K562 (cell line): ENCODE measurements around the gene SDE2. TPM values are rescaled to one million over a fixed set of nuclear protein-coding genes. Genes with fewer than 3 reads are reported as not detected.
A peak's percentile ranks its signal among the peaks of the same experiment; 100 is the strongest.

ENCODE experiments used
- ATF1 ChIP-seq, 2 experiments: fragments of 450-650 bp in 1 of 2; IDR thresholded peaks; 2 replicates each; pipeline ENCODE4 v1.6.1; 2016; ENCODE audit warnings: missing compliant biosample characterization in 1 of 2, missing genetic modification characterization in 1 of 2
- FOXK1 ChIP-seq: sonication (generic); formaldehyde crosslinking; IDR thresholded peaks from 2 replicates; pipeline ENCODE4 v1.8.0; 2022; ENCODE audit warnings: missing genetic modification reagents, mild to moderate bottlenecking, borderline replicate concordance
- GTF2A2 ChIP-seq: IDR thresholded peaks from 2 replicates; pipeline ENCODE4 v1.6.1; 2016; ENCODE audit warnings: mild to moderate bottlenecking, missing genetic modification characterization, missing compliant biosample characterization
- HDAC1 ChIP-seq, 2 experiments: fragments of 450-650 bp; IDR thresholded peaks; 2 replicates each; pipeline ENCODE4 v1.6.1; 2016 to 2017; ENCODE audit warnings: inconsistent platforms in 1 of 2, mild to moderate bottlenecking in 1 of 2, moderate library complexity in 1 of 2
- HMG20A ChIP-seq: fragments of 450-650 bp; formaldehyde crosslinking; conservative IDR thresholded peaks from 2 replicates; pipeline ENCODE4 v1.4.0; 2020; ENCODE audit warnings: mild to moderate bottlenecking, mixed read lengths
- KDM4B ChIP-seq, 2 experiments: fragments of 450-650 bp in 1 of 2; sonication (generic) in 1 of 2; IDR thresholded peaks; 2 replicates each; pipeline ENCODE4 v1.6.1; 2016 to 2017; ENCODE audit warnings: borderline replicate concordance in 2 of 2, antibody characterized with exemption in 1 of 2, low read depth in 1 of 2, mild to moderate bottlenecking in 1 of 2
- MAFK ChIP-seq: IDR thresholded peaks from 2 replicates; pipeline ENCODE4 v1.6.1; 2011; ENCODE audit warnings: low read length, improper control_type of control experiment
- MTA3 ChIP-seq: fragments of 450-650 bp; formaldehyde crosslinking; IDR thresholded peaks from 2 replicates; pipeline ENCODE4 v1.6.1; 2017; ENCODE audit warnings: mild to moderate bottlenecking, borderline replicate concordance
- MYNN ChIP-seq, 2 experiments: sonication (generic); formaldehyde crosslinking in 1 of 2; IDR thresholded peaks; 2 replicates each; pipeline versions ENCODE4 v1.5.0 to v1.6.1; 2016 to 2020; ENCODE audit warnings: antibody characterized with exemption in 1 of 2, missing genetic modification reagents in 1 of 2
- NFIC ChIP-seq: fragments of 450-650 bp; IDR thresholded peaks from 2 replicates; pipeline ENCODE4 v1.6.1; 2017; ENCODE audit warnings: mild to moderate bottlenecking, inconsistent platforms
- POLR2AphosphoS5 ChIP-seq: IDR thresholded peaks from 2 replicates; pipeline ENCODE4 v1.6.1; 2011; ENCODE audit warnings: mild to moderate bottlenecking, low read depth, low read length, moderate library complexity; ENCODE audit not compliant: control insufficient read depth, insufficient read depth
- RBM17 ChIP-seq: fragments of 200-400 bp; formaldehyde crosslinking; IDR thresholded peaks from 2 replicates; pipeline ENCODE4 v1.6.1; 2017; ENCODE audit warnings: low read depth, mild to moderate bottlenecking, low read length, borderline replicate concordance
- RFX1 ChIP-seq: fragments of 450-650 bp; IDR thresholded peaks from 2 replicates; pipeline ENCODE4 v1.6.1; 2016; ENCODE audit warnings: mild to moderate bottlenecking, moderate library complexity
- TARDBP ChIP-seq: fragments of 450-650 bp; IDR thresholded peaks from 2 replicates; pipeline ENCODE4 v1.6.1; 2016
- TEAD2 ChIP-seq: fragments of 450-650 bp; IDR thresholded peaks from 2 replicates; pipeline ENCODE4 v1.6.1; 2016; ENCODE audit warnings: missing genetic modification characterization, control low read depth, missing compliant biosample characterization
- THAP12 ChIP-seq: fragments of 250-450 bp; sonication (Bioruptor Pico); IDR thresholded peaks from 2 replicates; pipeline ENCODE4 v1.9.0; 2021; ENCODE audit warnings: mild to moderate bottlenecking, inconsistent platforms
- TRIM28 ChIP-seq: fragments of 450-650 bp; IDR thresholded peaks from 2 replicates; pipeline ENCODE4 v1.6.1; 2017
- ZMIZ1 ChIP-seq, 2 experiments: fragments of 150-350 bp in 1 of 2; IDR thresholded peaks; 2 replicates each; pipeline ENCODE4 v1.6.1; 2012 to 2016; ENCODE audit warnings: low read depth in 2 of 2, low read length in 2 of 2, mild to moderate bottlenecking in 1 of 2, moderate library complexity in 1 of 2
- ZNF24 ChIP-seq: fragments of 450-650 bp; IDR thresholded peaks from 2 replicates; pipeline ENCODE4 v1.6.1; 2016
- polyA plus RNA-seq, 8 experiments: library from polyadenylated mRNA; depleted of rRNA in 4 of 8; stranded (reverse) in 5 of 8; unstranded in 3 of 8; fragments of >200 nt; fragmentation: Nextera tagmentation in 2 of 8; fragmentation: Illumina TruSeq in 1 of 8; extraction: Ambion mirVana in 2 of 8; extraction: Trizol in 1 of 8; gene quantifications; 2 replicates each; pipeline versions ENCODE4 v1.2.1 to v1.2.3, GENCODE V29; 2011 to 2014; ENCODE audit warnings: inconsistent platforms in 1 of 8, missing spikeins in 1 of 8
- total RNA-seq, 7 experiments: library from RNA; depleted of rRNA in 6 of 7; stranded (reverse); fragments of >200 nt in 6 of 7; fragmentation: Illumina TruSeq in 2 of 7; extraction: Trizol in 2 of 7; gene quantifications; 2 replicates each; pipeline versions ENCODE4 v1.2.1 to v1.2.3, GENCODE V29; 2011 to 2021; ENCODE audit warnings: low replicate concordance in 1 of 7
- TF ChIP-seq, protein P1 (sequence below): sonication (generic); IDR thresholded peaks from 2 replicates; pipeline ENCODE4 v1.6.1; 2016

The SDE2 gene
- total and polyA plus RNA-seq, 9 of the 15 experiments (the other 6 are each of a cell fraction or from before 2014, with no cell fraction given) = 14.3 to 62.3 (median 46.0) TPM

DNA sequence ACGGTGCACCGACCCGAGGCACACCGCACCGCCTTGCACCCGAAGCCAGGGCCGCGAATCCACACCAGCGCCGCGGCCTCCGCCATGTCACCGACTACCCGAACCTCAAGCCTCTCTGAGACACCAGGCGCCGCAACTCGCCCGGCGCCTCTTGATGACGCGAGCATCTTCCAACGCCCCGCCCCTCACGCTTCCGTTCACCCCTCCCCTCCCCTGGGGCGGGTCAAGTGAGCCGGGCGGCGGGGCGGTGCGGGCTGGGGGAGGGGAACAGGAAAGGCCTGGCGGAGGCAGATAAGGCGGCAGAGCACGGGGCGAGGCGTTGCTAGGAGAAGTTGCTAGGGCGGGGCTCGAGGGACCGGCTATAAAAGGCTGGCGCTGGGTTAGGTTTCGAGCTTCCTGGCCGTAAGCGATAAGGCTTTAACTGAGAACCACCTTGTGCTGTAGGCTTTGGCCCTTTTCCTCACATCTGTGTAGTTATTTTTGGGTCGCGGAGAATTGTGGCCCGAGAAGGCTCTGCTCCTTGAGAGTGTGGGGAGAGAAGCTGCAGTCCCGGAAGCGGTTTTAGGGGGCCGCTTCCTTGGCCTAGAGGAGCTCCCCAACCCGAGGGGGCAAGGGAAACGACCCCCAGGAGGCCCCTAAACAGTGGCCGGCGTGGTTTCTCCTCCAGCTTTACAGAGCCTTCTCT lies at the start of gene SDE2 (continued):
- peak in 1 of 2 experiments; percentile 93; a peak in 2 of 4 replicates for TF ChIP-seq ZMIZ1 (IDR thresholded peaks at IDR 0.05; ENCODE audit: low read depth in 2 of 2, low read length in 2 of 2)
- TF ChIP-seq, protein P1, sequence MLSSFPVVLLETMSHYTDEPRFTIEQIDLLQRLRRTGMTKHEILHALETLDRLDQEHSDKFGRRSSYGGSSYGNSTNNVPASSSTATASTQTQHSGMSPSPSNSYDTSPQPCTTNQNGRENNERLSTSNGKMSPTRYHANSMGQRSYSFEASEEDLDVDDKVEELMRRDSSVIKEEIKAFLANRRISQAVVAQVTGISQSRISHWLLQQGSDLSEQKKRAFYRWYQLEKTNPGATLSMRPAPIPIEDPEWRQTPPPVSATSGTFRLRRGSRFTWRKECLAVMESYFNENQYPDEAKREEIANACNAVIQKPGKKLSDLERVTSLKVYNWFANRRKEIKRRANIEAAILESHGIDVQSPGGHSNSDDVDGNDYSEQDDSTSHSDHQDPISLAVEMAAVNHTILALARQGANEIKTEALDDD = peak; percentile 13
- peak in 1 of 2 experiments; percentile 96; a peak in 2 of 4 replicates for TF ChIP-seq HDAC1 (IDR thresholded peaks at IDR 0.05)
- no peak for TF ChIP-seq HMG20A
- TF ChIP-seq FOXK1 (CRISPR knock-in tag) = no peak
- TF ChIP-seq MYNN (IDR thresholded peaks at IDR 0.05) = peak; percentile 74
- TF ChIP-seq MYNN (CRISPR knock-in tag; IDR thresholded peaks at IDR 0.05) = no peak
- TF ChIP-seq RFX1 = peak; percentile 99
- peak; percentile 86 for TF ChIP-seq GTF2A2
- no peak; the same call in 1 of the 2 replicates for TF ChIP-seq ATF1 (CRISPR knock-in tag; IDR thresholded peaks at IDR 0.05)
- peak; percentile 98 for TF ChIP-seq ATF1 (tag; IDR thresholded peaks at IDR 0.05)
- peak; percentile 100 for TF ChIP-seq MTA3
- no peak; a peak in 1 of 4 replicates for TF ChIP-seq KDM4B (IDR thresholded peaks at IDR 0.05; ENCODE audit: borderline replicate concordance in 2 of 2, low read depth in 1 of 2)
- peak; percentile 97 for TF ChIP-seq NFIC
- TF ChIP-seq TRIM28 = peak; percentile 74
- TF ChIP-seq ZNF24 = peak; percentile 11; the same call in 1 of the 2 replicates
- no peak for TF ChIP-seq RBM17
- no peak for TF ChIP-seq TEAD2 (tag)
- peak; percentile 99 for TF ChIP-seq POLR2AphosphoS5
- peak; percentile 43 for TF ChIP-seq MAFK
- peak; percentile 90 for TF ChIP-seq THAP12 (CRISPR knock-in tag)
- peak; percentile 93 for TF ChIP-seq TARDBP
